Mesenchymal stem cell (in vitro differentiated cells and primary cell): Measurements from ENCODE around the gene GAMT.

ENCODE experiments used
- DNase-seq: peaks from one replicate; pipeline ENCODE4 v3.0.0-alpha.2; 2013
- H2AFZ ChIP-seq: one replicate; pipeline ENCODE4 v1.6.1; 2013; ENCODE audit warnings: low read depth, mild to moderate bottlenecking, control low read depth, inconsistent platforms, low read length, moderate library complexity
- H2AK5ac ChIP-seq: 2 replicates; pipeline ENCODE4 v1.6.1; 2013; ENCODE audit warnings: low read length, moderate library complexity, mild to moderate bottlenecking, inconsistent platforms; ENCODE audit not compliant: severe bottlenecking
- H2BK120ac ChIP-seq: one replicate; pipeline ENCODE4 v1.6.1; 2013; ENCODE audit warnings: low read depth, mild to moderate bottlenecking, inconsistent platforms, low read length, moderate library complexity
- H2BK12ac ChIP-seq, 2 experiments: one replicate each; pipeline ENCODE4 v1.6.1; 2013; ENCODE audit warnings: inconsistent platforms in 2 of 2, low read length in 2 of 2, mild to moderate bottlenecking in 2 of 2, moderate library complexity in 2 of 2, control low read depth in 1 of 2
- H2BK15ac ChIP-seq: one replicate; pipeline ENCODE4 v1.6.1; 2013; ENCODE audit warnings: mild to moderate bottlenecking, low read depth, inconsistent platforms; ENCODE audit not compliant: poor library complexity, severe bottlenecking
- H2BK5ac ChIP-seq: 2 replicates; pipeline ENCODE4 v1.6.1; 2013; ENCODE audit warnings: low read depth, mild to moderate bottlenecking, low read length, control low read depth, inconsistent platforms; ENCODE audit not compliant: poor library complexity, severe bottlenecking
- H3K14ac ChIP-seq, 2 experiments: one replicate each; pipeline ENCODE4 v1.6.1; 2013; ENCODE audit warnings: inconsistent platforms in 2 of 2, low read length in 2 of 2, control low read depth in 1 of 2, mild to moderate bottlenecking in 1 of 2, moderate library complexity in 1 of 2
- H3K18ac ChIP-seq, 2 experiments: one replicate each; pipeline ENCODE4 v1.6.1; 2013; ENCODE audit warnings: inconsistent platforms in 2 of 2, low read length in 2 of 2, control low read depth in 1 of 2, low read depth in 1 of 2, mild to moderate bottlenecking in 1 of 2
- H3K23ac ChIP-seq, 2 experiments: one replicate each; pipeline ENCODE4 v1.6.1; 2013; ENCODE audit warnings: inconsistent platforms in 2 of 2, low read length in 2 of 2, mild to moderate bottlenecking in 2 of 2, moderate library complexity in 2 of 2, control low read depth in 1 of 2
- H3K27ac ChIP-seq: 2 replicates; pipeline ENCODE4 v1.5.1; 2013; ENCODE audit warnings: mild to moderate bottlenecking, moderate library complexity, low read length, control low read depth, inconsistent platforms; ENCODE audit not compliant: poor library complexity, severe bottlenecking
- H3K27me3 ChIP-seq, 2 experiments: 2 replicates each; pipeline versions ENCODE4 v1.6.1 to v1.7.0; 2013; ENCODE audit warnings: low read length in 2 of 2, mild to moderate bottlenecking in 2 of 2, moderate library complexity in 2 of 2, control low read depth in 1 of 2, inconsistent platforms in 1 of 2; ENCODE audit not compliant: control insufficient read depth in 1 of 2, insufficient read depth in 1 of 2
- H3K36me3 ChIP-seq, 2 experiments: 2 replicates each; pipeline versions ENCODE4 v1.6.1 to v1.7.0; 2013; ENCODE audit warnings: low read length in 2 of 2, control low read depth in 1 of 2, inconsistent platforms in 1 of 2, low read depth in 1 of 2, mild to moderate bottlenecking in 1 of 2; ENCODE audit not compliant: insufficient read depth in 2 of 2, control insufficient read depth in 1 of 2
- H3K4ac ChIP-seq, 2 experiments: one replicate each; pipeline ENCODE4 v1.6.1; 2013; ENCODE audit warnings: inconsistent platforms in 2 of 2, low read length in 2 of 2, mild to moderate bottlenecking in 2 of 2, moderate library complexity in 2 of 2, control low read depth in 1 of 2, low read depth in 1 of 2
- H3K4me1 ChIP-seq: 2 replicates; pipeline ENCODE4 v1.6.1; 2013; ENCODE audit warnings: low read depth, low read length, control low read depth; ENCODE audit not compliant: control insufficient read depth, insufficient read depth
- H3K4me2 ChIP-seq: 2 replicates; pipeline ENCODE4 v1.6.1; 2013; ENCODE audit warnings: low read length, mild to moderate bottlenecking, inconsistent platforms; ENCODE audit not compliant: poor library complexity, severe bottlenecking
- H3K4me3 ChIP-seq, 2 experiments: 2 replicates each; pipeline versions ENCODE4 v1.5.1 to v1.7.0; 2013; ENCODE audit warnings: low read length in 2 of 2, mild to moderate bottlenecking in 2 of 2, control low read depth in 1 of 2, low read depth in 1 of 2; ENCODE audit not compliant: insufficient read depth in 1 of 2
- H3K79me1 ChIP-seq: replicated peaks from 2 replicates; pipeline ENCODE4 v1.6.1; 2013; ENCODE audit warnings: mild to moderate bottlenecking, control low read depth, low read length, inconsistent platforms; ENCODE audit not compliant: poor library complexity, severe bottlenecking
- H3K9ac ChIP-seq: 2 replicates; pipeline ENCODE4 v1.7.0; 2013; ENCODE audit warnings: mild to moderate bottlenecking, low read length, moderate library complexity
- H3K9me3 ChIP-seq: 2 replicates; pipeline ENCODE4 v1.7.0; 2013; ENCODE audit warnings: mild to moderate bottlenecking, low read length; ENCODE audit not compliant: control insufficient read depth
- H4K8ac ChIP-seq: one replicate; pipeline ENCODE4 v1.6.1; 2013; ENCODE audit warnings: inconsistent platforms, mild to moderate bottlenecking, low read length, moderate library complexity
- H4K91ac ChIP-seq: one replicate; pipeline ENCODE4 v1.6.1; 2013; ENCODE audit warnings: mild to moderate bottlenecking, low read length, inconsistent platforms
- WGBS: methylation state at CpG from one replicate; pipeline ENCODE4 v1.1.7; 2013; ENCODE audit warnings: mixed read lengths; 5-methylcytosine and 5-hydroxymethylcytosine counted together

Gene GAMT

GRCh38 chr19:1412995-1413800, 11.9 kb upstream of the GAMT start:
- peak overlapping the region in 1 of 2 experiments; percentile 19 for H3K4ac ChIP-seq
- WGBS: 96% methylated on average over 35 of the region's 36 CpGs

GRCh38 chr19:1412323-1412923, 11.1 kb upstream of the GAMT start:
- WGBS: 91% methylated on average over 19 of the region's 21 CpGs
- no peak overlapping the region for H2AK5ac ChIP-seq

More at GRCh38 chr19:1412995-1413800, 11.9 kb upstream of the GAMT start:
- H2BK5ac ChIP-seq: no peak overlapping the region
- H3K9ac ChIP-seq: no peak overlapping the region
- H3K18ac ChIP-seq: no peak overlapping the region
- H3K9me3 ChIP-seq: no peaks in the 10 kb centered on the region
- H2BK120ac ChIP-seq: no peak overlapping the region
- H3K4me2 ChIP-seq: no peak overlapping the region
- no peaks in the 10 kb centered on the region for H3K79me1 ChIP-seq
- H3K27me3 ChIP-seq: no peaks in the 10 kb centered on the region
- peak overlapping the region; percentile 52 for H4K91ac ChIP-seq
- H2AFZ ChIP-seq: no peak overlapping the region
- no peak overlapping the region for H4K8ac ChIP-seq
- no peak overlapping the region for H2AK5ac ChIP-seq
- no peak overlapping the region for H2BK12ac ChIP-seq
- no peak overlapping the region for H3K27ac ChIP-seq
- H3K4me1 ChIP-seq: peaks cover 78% of the 10 kb centered on the region
- no peak overlapping the region for H3K23ac ChIP-seq
- H3K14ac ChIP-seq: no peak overlapping the region
- no peak for DNase-seq
- peaks cover 14 to 44% of the 10 kb centered on the region in 2 experiments for H3K36me3 ChIP-seq
- H2BK15ac ChIP-seq: peak overlapping the region; percentile 64
- H3K4me3 ChIP-seq: no peak overlapping the region

GRCh38 chr19:1411255-1412191, 10.2 kb upstream of the GAMT start:
- Histone ChIP-seq H2BK5ac (no peak overlapping the region), H3K9ac (peak overlapping the region; percentile 93), H2AK5ac (no peak overlapping the region), H3K14ac (no peak overlapping the region), H3K18ac (no peak overlapping the region), H4K91ac (peak overlapping the region; percentile 1), H3K79me1 (no peaks in the 10 kb centered on the region), H3K4me2 (peak overlapping the region; percentile 9), H3K4me3 (peak overlapping the region in 1 of 2 experiments; percentile 92), H3K36me3 (peaks cover 10 to 30% of the 10 kb centered on the region in 2 experiments), H2AFZ (no peak overlapping the region), H2BK12ac (no peak overlapping the region), H2BK120ac (no peak overlapping the region), H3K4me1 (peaks cover 70% of the 10 kb centered on the region), H3K27ac (peak overlapping the region; percentile 73), H3K23ac (no peak overlapping the region), H2BK15ac (no peak overlapping the region), H4K8ac (no peak overlapping the region), H3K27me3 (no peaks in the 10 kb centered on the region), H3K4ac (no peak overlapping the region), H3K9me3 (no peaks in the 10 kb centered on the region)
- no peak for DNase-seq
- 92% methylated on average over 29 of the region's 29 CpGs for WGBS

More at GRCh38 chr19:1412323-1412923, 11.1 kb upstream of the GAMT start:
- Histone ChIP-seq H3K4me3 (no peak overlapping the region), H3K18ac (no peak overlapping the region), H3K23ac (no peak overlapping the region), H3K79me1 (no peaks in the 10 kb centered on the region), H3K4me2 (no peak overlapping the region), H3K27ac (no peak overlapping the region), H3K4me1 (peaks cover 74% of the 10 kb centered on the region), H2BK15ac (no peak overlapping the region), H3K9me3 (no peaks in the 10 kb centered on the region), H3K4ac (no peak overlapping the region), H4K8ac (no peak overlapping the region), H2BK12ac (no peak overlapping the region), H3K27me3 (no peaks in the 10 kb centered on the region), H4K91ac (peak overlapping the region; percentile 52), H2AFZ (no peak overlapping the region), H3K14ac (no peak overlapping the region), H2BK5ac (no peak overlapping the region), H2BK120ac (no peak overlapping the region), H3K9ac (peak overlapping the region; percentile 93), H3K36me3 (peaks cover 13 to 38% of the 10 kb centered on the region in 2 experiments)
- no peak for DNase-seq
